ENCODE results near the gene GKN1. TPM values are rescaled to one million over a fixed set of nuclear protein-coding genes. Genes with fewer than 3 reads are reported as not detected.

The GKN1 gene
- total and polyA plus RNA-seq, 11 donors = not detected

- DNase-seq = no peak
- Histone ChIP-seq H3K4me1 (peaks cover 0 to under 1% (median 0%) of the 10 kb centered on the region in 12 donors), H3K9me3 (no peaks in the 10 kb centered on the region), H3K4me3 (no peak overlapping the region), H3K27me3 (peaks cover 0 to 6% (median 0%) of the 10 kb centered on the region in 9 donors), H3K36me3 (no peaks in the 10 kb centered on the region), H3K27ac (no peak overlapping the region)
- WGBS, 4 donors = 82 to 89% (median 85%) methylated on average over 8 of the region's 8 CpGs
- TF ChIP-seq CTCF (IDR thresholded peaks at IDR 0.05) = no peak
- no peak for TF ChIP-seq POLR2A (IDR thresholded peaks at IDR 0.05)
- ATAC-seq = no peak
- intact Hi-C loops (cut with DNase I) = no loop called here
These were observed 4.5 kb upstream of the GKN1 start for GRCh38 chr2:68969736-68970490.

DNA sequence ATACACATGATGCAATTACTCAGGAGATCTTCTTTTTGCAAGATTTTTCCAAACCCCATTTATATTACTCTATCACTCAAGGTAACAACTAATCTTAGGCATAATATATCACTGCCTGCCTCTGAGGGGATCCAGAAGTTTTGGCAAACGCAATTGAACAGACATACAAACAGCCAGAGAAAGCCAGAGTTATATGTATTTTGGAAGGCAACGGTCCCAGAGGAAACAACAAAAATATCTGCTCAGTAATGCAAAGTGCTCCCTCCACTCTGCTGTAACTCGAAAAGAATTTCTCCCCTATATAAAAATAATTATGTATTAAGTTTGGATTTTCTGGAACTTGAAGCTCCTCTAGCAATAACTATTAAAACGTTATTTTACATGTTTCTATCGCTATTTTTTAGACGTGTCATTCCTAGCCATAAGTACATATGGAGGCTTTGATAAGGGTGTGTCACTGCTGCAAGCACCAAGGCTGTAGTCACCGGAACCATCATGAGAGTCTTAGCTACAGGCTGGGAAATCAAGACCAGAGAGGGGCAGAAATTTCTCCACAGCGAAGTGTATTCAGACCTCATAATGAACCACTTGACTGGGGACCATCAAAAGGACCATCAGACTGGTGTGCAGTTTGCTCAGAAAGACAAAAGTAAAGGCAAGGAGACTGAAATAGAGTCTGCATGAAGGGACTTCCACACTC is 3.7 kb upstream of the GKN1 start:
- H3K27ac ChIP-seq = no peak overlapping the region
- 68 to 79% (median 75%) methylated on average over 8 of the region's 8 CpGs for WGBS, 4 donors
- intact Hi-C loops (cut with DNase I) = no loop called here
- no peak overlapping the region for H3K4me3 ChIP-seq
- no peak for DNase-seq
- TF ChIP-seq POLR2A (IDR thresholded peaks at IDR 0.05) (no peak), CTCF (IDR thresholded peaks at IDR 0.05) (no peak)
- peaks cover 0 to 9% (median 0%) of the 10 kb centered on the region in 9 donors for H3K27me3 ChIP-seq
- no peak for ATAC-seq
- no peaks in the 10 kb centered on the region for H3K9me3 ChIP-seq
- peaks cover 0 to 5% (median 0%) of the 10 kb centered on the region in 12 donors for H3K4me1 ChIP-seq
- no peaks in the 10 kb centered on the region for H3K36me3 ChIP-seq

DNA sequence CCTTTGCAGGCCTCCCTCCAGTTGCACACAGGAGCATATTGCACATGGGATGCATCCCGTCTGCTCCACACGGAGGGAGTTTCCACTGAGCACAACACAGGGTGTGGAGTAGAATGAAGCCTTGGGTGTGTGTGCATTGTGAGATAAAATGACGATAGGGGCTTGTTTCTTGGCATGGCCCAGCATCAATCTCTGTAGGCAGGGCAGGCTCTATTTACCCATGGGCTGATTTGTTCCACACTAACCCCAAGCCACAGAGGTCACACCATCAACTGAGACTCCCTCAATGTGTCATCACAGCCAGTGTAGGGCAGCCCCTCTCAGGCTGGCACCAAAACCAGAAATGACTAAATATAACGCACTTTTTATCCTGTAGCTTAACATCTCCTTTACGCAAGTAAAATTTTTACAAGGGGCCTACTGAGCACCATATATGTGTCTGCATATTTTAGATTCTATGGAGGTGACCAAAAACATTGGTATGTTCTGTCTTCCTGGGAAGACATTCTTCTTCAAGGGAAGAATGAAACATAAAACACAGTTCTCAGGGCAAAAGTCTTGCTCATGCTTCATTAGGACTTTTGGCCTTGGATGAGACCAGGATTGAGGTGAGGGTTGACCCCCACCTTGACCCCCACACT is 2.7 kb upstream of the GKN1 start:
- DNase-seq = no peak
- peaks cover 0 to 10% (median 0%) of the 10 kb centered on the region in 9 donors for H3K27me3 ChIP-seq
- 55 to 67% (median 66%) methylated on average over 4 to 5 of the region's 5 CpGs for WGBS, 4 donors
- TF ChIP-seq POLR2A (IDR thresholded peaks at IDR 0.05) (no peak), CTCF (IDR thresholded peaks at IDR 0.05) (no peak)
- H3K36me3 ChIP-seq = no peaks in the 10 kb centered on the region
- H3K27ac ChIP-seq = no peak overlapping the region
- intact Hi-C loops (cut with DNase I) = no loop called here
- H3K4me1 ChIP-seq = peaks cover 0 to 5% (median 0%) of the 10 kb centered on the region in 12 donors
- no peak overlapping the region for H3K4me3 ChIP-seq
- no peaks in the 10 kb centered on the region for H3K9me3 ChIP-seq
- no peak for ATAC-seq
